ENCODE results near the gene ZNF318.
"Not testable (repeated sequence)": the region's sequence is repeated elsewhere in the genome, so short reads cannot be mapped to it uniquely, and the experiment has no call there.

ZNF318 gene

DNA sequence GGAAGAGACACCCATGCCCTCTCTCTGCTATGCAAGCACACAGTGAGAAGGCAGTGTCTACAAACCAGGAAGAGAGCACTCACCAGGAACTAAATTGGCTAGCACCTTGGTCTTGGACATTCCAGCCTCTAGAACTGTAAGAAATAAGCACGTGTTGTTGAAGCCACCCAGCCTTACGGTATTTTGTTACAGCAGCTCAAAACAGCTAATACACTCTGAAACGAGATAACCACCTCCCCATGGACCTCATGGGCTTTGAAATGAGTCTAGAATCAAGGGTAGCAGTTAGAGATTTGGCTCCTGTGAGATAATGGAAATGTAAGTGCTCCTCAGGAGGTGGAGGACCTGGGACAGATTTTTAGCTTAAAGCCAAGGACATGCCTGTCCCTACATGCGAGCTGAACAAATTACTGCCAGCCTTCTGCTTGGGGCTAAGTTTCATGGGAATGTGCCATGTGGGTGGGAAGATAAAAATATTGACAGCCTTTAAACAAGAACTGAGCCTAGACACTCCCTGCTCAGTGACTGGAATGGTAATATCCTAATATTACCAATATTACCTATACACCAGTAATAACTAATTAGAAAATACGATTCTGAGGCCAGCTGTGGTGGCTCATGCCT lies 3.9 kb upstream of the ZNF318 start:
- DNase-seq (ENCODE audit: low spot score) = no peak
- in situ Hi-C loops (cut with MboI; ENCODE audit: low sequenced_read_pairs, unreplicated experiment) = no loop called here
- TF ChIP-seq, protein P1, sequence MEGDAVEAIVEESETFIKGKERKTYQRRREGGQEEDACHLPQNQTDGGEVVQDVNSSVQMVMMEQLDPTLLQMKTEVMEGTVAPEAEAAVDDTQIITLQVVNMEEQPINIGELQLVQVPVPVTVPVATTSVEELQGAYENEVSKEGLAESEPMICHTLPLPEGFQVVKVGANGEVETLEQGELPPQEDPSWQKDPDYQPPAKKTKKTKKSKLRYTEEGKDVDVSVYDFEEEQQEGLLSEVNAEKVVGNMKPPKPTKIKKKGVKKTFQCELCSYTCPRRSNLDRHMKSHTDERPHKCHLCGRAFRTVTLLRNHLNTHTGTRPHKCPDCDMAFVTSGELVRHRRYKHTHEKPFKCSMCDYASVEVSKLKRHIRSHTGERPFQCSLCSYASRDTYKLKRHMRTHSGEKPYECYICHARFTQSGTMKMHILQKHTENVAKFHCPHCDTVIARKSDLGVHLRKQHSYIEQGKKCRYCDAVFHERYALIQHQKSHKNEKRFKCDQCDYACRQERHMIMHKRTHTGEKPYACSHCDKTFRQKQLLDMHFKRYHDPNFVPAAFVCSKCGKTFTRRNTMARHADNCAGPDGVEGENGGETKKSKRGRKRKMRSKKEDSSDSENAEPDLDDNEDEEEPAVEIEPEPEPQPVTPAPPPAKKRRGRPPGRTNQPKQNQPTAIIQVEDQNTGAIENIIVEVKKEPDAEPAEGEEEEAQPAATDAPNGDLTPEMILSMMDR (IDR thresholded peaks at IDR 0.05; ENCODE audit: borderline replicate concordance, control extremely low read depth, extremely low read depth, insufficient read depth, missing control alignments) = no peak

DNA sequence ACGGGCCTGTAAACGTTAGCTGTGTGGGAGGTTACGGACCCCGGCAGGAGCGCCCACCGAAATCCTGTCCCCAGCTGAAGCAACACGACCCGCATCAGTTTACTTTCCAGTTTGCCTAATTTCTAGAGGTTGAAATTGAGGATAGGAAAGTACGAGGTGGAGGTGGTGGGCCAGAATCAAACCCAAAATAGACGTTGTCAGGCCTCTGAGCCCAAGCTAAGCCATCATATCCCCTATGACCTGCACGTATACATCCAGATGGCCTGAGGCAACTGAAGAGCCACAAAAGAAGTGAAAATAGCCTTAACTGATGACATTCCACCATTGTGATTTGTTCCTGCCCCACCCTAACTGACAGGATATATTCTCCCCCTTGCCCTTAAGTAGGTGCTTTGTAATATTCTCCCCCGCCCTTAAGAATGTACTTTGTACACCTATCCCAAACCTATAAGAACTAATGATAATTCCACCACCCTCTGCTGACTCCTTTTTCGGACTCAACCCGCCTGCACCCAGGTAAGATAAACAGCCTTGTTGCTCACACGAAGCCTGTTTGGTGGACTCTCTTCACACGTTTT lies 645 bp upstream of the ZNF318 start:
- in situ Hi-C loops (cut with MboI; ENCODE audit: low sequenced_read_pairs, unreplicated experiment); DNase-seq (ENCODE audit: low spot score): not testable (repeated sequence)

DNA sequence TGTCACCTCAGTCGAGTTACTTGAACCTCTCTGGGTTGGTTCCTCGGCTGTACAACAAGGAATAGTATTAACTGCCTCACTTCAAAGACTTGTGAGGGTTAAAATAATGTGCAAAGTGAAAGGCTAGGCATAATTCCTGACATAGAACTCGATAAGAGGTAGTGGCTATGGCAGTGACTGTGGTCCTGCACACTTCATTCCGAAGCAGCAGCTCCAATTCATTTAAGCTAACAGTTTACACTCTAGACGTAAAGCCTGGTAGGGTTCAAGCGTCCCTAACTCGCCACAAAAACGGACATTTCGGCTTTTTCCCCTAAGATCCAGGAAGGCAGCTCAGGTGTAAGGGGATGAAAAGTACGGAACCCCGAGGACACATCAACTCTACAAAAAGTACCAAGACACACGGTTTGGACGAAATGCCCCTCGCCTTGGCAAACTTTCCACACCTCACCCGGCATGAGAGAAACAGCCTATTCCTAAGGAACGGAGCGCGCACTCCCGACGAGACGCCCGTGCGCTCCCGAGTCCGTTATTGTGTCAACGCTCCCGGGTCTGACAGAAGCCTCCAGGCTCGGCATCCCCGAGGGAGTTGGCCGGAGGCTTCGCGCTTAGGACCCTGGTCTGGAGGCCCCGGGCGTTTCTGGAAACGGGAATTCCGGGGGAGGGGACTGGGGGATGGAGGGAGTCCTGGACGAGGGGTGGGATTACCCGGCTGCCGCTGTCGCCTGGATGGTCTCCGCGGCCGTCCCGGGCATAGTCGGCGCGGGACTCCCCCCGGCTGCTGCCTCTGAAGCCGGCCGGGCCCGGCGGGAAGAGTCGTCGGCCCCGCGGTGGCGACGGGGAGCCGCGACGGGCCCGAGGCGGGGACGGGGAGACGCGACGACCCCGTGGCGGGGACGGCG lies 937 bp downstream of the ZNF318 start:
- TF ChIP-seq, protein P1 (IDR thresholded peaks at IDR 0.05; ENCODE audit: borderline replicate concordance, control extremely low read depth, extremely low read depth, insufficient read depth, missing control alignments) = no peak
- in situ Hi-C loops (cut with MboI; ENCODE audit: low sequenced_read_pairs, unreplicated experiment) = no loop called here
- DNase-seq (ENCODE audit: low spot score) = no peak

DNA sequence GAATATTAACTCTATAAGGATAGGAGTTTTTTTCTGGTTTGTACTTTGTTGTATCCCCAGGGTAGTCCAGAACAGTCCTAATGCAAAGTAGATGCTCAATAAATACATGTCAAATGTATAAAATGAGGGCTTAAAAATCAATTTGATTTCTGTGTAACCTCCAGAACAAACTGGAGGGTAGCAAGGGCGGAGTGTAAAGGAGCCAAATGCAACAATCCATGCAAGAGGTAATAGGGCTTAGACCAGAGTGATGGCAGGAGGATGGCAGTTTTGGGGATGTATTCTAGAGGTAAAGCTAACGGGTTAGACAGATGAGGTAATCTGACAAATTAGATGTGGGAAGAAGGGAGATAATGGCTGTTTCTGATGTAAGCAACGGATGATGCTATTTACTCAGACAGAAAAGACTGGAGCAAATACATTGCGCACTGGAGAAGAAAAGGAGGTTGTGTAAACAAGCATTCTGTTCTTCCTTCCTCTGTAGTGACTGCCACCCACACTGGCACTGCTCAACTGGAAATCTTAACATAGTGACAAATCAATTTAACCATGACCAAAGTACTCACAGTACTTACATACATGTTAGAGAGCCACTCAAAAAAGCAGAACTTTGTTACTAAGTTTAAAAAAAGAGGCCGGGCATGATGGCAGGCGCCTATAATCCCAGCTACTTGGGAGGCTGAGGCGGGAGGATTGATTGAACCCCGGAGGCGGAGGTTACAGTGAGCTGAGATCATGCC lies 2.0 kb downstream of the ZNF318 start:
- TF ChIP-seq, protein P1 (IDR thresholded peaks at IDR 0.05; ENCODE audit: borderline replicate concordance, control extremely low read depth, extremely low read depth, insufficient read depth, missing control alignments) = no peak
- no peak for DNase-seq (ENCODE audit: low spot score)
- in situ Hi-C loops (cut with MboI; ENCODE audit: low sequenced_read_pairs, unreplicated experiment) = no loop called here

DNA sequence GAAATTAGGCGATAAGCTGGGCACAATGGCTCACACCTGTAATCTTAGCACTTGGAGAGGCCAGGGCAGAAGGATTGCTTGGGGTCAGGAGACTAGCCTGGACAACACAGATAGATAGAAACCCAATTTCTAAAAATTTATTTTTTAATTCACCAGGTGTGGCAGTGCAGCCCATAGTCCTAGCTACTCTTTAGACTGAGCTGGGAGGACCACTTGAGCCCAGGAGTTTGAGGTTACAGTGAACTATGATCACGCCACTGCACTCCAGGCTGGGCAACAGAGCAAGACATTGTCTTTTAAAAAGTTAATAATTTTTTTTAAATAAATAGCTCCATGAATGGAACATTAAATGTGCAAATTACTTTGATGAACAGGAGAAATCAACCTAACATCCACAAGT lies 8.2 kb downstream of the ZNF318 start:
- no peak for DNase-seq (ENCODE audit: low spot score)
- in situ Hi-C loops (cut with MboI; ENCODE audit: low sequenced_read_pairs, unreplicated experiment) = no loop called here
- TF ChIP-seq, protein P1 (IDR thresholded peaks at IDR 0.05; ENCODE audit: borderline replicate concordance, control extremely low read depth, extremely low read depth, insufficient read depth, missing control alignments) = no peak

DNA sequence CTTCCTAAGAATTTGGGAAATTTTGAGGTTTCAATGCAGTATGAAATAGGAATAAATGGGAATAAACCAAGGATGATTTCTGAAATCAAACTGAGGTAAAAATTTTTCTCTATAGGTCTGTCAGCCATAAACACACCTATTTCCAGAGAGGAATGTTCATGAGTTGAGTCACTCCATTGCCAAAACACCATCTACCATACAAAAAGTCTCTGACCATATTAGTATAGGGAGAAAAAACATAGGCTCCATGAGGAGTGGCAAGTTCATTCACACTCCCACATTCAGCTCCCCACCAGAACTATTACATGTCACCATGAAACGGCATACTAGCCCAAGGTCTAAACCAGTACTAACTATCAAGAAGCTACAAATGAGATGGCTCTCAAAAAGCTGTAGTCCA lies 9.6 kb downstream of the ZNF318 start:
- in situ Hi-C loops (cut with MboI; ENCODE audit: low sequenced_read_pairs, unreplicated experiment) = no loop called here
- no peak for DNase-seq (ENCODE audit: low spot score)
- TF ChIP-seq, protein P1 (IDR thresholded peaks at IDR 0.05; ENCODE audit: borderline replicate concordance, control extremely low read depth, extremely low read depth, insufficient read depth, missing control alignments) = no peak
